H9 (cell line): ENCODE results near the gene P2RY14. TPM values are rescaled to one million over a fixed set of nuclear protein-coding genes. Genes with fewer than 3 reads are reported as not detected.
A peak's percentile ranks its signal among the peaks of the same experiment; 100 is the strongest.
"Not testable (repeated sequence)": the region's sequence is repeated elsewhere in the genome, so short reads cannot be mapped to it uniquely, and the experiment has no call there.

Source experiments
- DNase-seq: peaks from one replicate; pipeline ENCODE4 v3.0.0-alpha.2; 2017
- H2AFZ ChIP-seq: one replicate; pipeline ENCODE4 v1.6.1; 2013; ENCODE audit warnings: mild to moderate bottlenecking, low read length, control low read depth, moderate library complexity
- H2AK5ac ChIP-seq: 2 replicates; pipeline ENCODE4 v1.6.1; 2013; ENCODE audit warnings: low read length, control low read depth, mixed read lengths; ENCODE audit not compliant: insufficient read length
- H2BK120ac ChIP-seq: one replicate; pipeline ENCODE4 v1.6.1; 2013; ENCODE audit warnings: low read depth, mild to moderate bottlenecking, low read length, control low read depth, inconsistent platforms; ENCODE audit not compliant: poor library complexity, severe bottlenecking
- H2BK12ac ChIP-seq: 2 replicates; pipeline ENCODE4 v1.6.1; 2013; ENCODE audit warnings: low read length, control low read depth, mixed read lengths, low read depth; ENCODE audit not compliant: insufficient read length
- H2BK15ac ChIP-seq: 2 replicates; pipeline ENCODE4 v1.6.1; 2013; ENCODE audit warnings: low read depth, low read length, control low read depth
- H2BK20ac ChIP-seq: one replicate; pipeline ENCODE4 v1.6.1; 2013; ENCODE audit warnings: low read depth, mild to moderate bottlenecking, low read length, control low read depth, inconsistent platforms; ENCODE audit not compliant: poor library complexity, severe bottlenecking
- H2BK5ac ChIP-seq: 2 replicates; pipeline ENCODE4 v1.6.1; 2013; ENCODE audit warnings: low read length, control low read depth, mixed read lengths; ENCODE audit not compliant: insufficient read length
- H3K14ac ChIP-seq: 2 replicates; pipeline ENCODE4 v1.6.1; 2013; ENCODE audit warnings: low read length, control low read depth; ENCODE audit not compliant: insufficient read depth
- H3K18ac ChIP-seq: 2 replicates; pipeline ENCODE4 v1.6.1; 2013; ENCODE audit warnings: low read depth, mild to moderate bottlenecking, mixed read lengths, low read length, control low read depth; ENCODE audit not compliant: insufficient read length
- H3K23ac ChIP-seq: 2 replicates; pipeline ENCODE4 v1.6.1; 2013; ENCODE audit warnings: low read length, control low read depth, mixed read lengths, low read depth; ENCODE audit not compliant: insufficient read length
- H3K23me2 ChIP-seq: 2 replicates; pipeline ENCODE4 v1.6.1; 2013; ENCODE audit warnings: low read depth, mild to moderate bottlenecking, mixed read lengths, low read length, control low read depth; ENCODE audit not compliant: insufficient read length, poor library complexity, severe bottlenecking
- H3K27ac ChIP-seq: 2 replicates; pipeline ENCODE4 v1.5.1; 2013; ENCODE audit warnings: low read length, control low read depth, mixed read lengths, low read depth; ENCODE audit not compliant: insufficient read length
- H3K27me3 ChIP-seq: 2 replicates; pipeline ENCODE4 v1.6.1; 2013; ENCODE audit warnings: low read length, control low read depth, inconsistent platforms; ENCODE audit not compliant: insufficient read depth
- H3K4ac ChIP-seq: 2 replicates; pipeline ENCODE4 v1.6.1; 2013; ENCODE audit warnings: low read depth, mild to moderate bottlenecking, control low read depth, inconsistent platforms, low read length, moderate library complexity
- H3K4me1 ChIP-seq: 2 replicates; pipeline ENCODE4 v1.6.1; 2013; ENCODE audit warnings: low read length, control low read depth, inconsistent platforms; ENCODE audit not compliant: insufficient read depth
- H3K4me2 ChIP-seq: 2 replicates; pipeline ENCODE4 v1.6.1; 2013; ENCODE audit warnings: low read length, control low read depth, mixed read lengths; ENCODE audit not compliant: insufficient read length, insufficient read depth
- H3K56ac ChIP-seq: 2 replicates; pipeline ENCODE4 v1.6.1; 2013; ENCODE audit warnings: low read depth, mild to moderate bottlenecking, mixed read lengths, low read length, control low read depth; ENCODE audit not compliant: insufficient read length
- H3K79me1 ChIP-seq: 2 replicates; pipeline ENCODE4 v1.6.1; 2013; ENCODE audit warnings: low read depth, mild to moderate bottlenecking, moderate library complexity, low read length, control low read depth, inconsistent platforms; ENCODE audit not compliant: insufficient read depth, poor library complexity, severe bottlenecking
- H3K79me2 ChIP-seq: 2 replicates; pipeline ENCODE4 v1.6.1; 2013; ENCODE audit warnings: low read length, control low read depth, inconsistent platforms; ENCODE audit not compliant: insufficient read depth
- H3K9ac ChIP-seq: 2 replicates; pipeline ENCODE4 v1.6.1; 2013; ENCODE audit warnings: low read length, control low read depth, mixed read lengths; ENCODE audit not compliant: insufficient read length; ENCODE audit errors: extremely low read depth
- H3K9me3 ChIP-seq: one replicate; pipeline ENCODE4 v1.6.1; 2013; ENCODE audit warnings: low read depth, low read length, inconsistent platforms; ENCODE audit not compliant: control insufficient read depth
- H3T11ph ChIP-seq: one replicate; pipeline ENCODE4 v1.6.1; 2013; ENCODE audit warnings: mild to moderate bottlenecking, low read length, control low read depth, inconsistent platforms
- H4K20me1 ChIP-seq: one replicate; pipeline ENCODE4 v1.6.1; 2013; ENCODE audit not compliant: control insufficient read depth, insufficient read length, insufficient read depth
- H4K5ac ChIP-seq: 2 replicates; pipeline ENCODE4 v1.6.1; 2013; ENCODE audit warnings: low read depth, mild to moderate bottlenecking, mixed read lengths, low read length, control low read depth; ENCODE audit not compliant: insufficient read length
- H4K8ac ChIP-seq: replicated peaks from 2 replicates; pipeline ENCODE4 v1.6.1; 2013; ENCODE audit warnings: low read length, control low read depth, mixed read lengths, low read depth; ENCODE audit not compliant: insufficient read length
- H4K91ac ChIP-seq: 2 replicates; pipeline ENCODE4 v1.6.1; 2013; ENCODE audit warnings: low read depth, mild to moderate bottlenecking, moderate library complexity, mixed read lengths, low read length, control low read depth; ENCODE audit not compliant: insufficient read length
- H3K27ac Mint-ChIP-seq, 3 experiments: 2 replicates in 2 of 3; 3 replicates in 1 of 3; pipeline ENCODE4 v1.8.0; 2020 to 2021; ENCODE audit warnings: mixed read lengths in 3 of 3, mild to moderate bottlenecking in 1 of 3, moderate library complexity in 1 of 3
- H3K27me3 Mint-ChIP-seq: 2 replicates; pipeline ENCODE4 v1.8.0; 2021; ENCODE audit warnings: low read depth, mild to moderate bottlenecking, moderate library complexity, mixed read lengths
- H3K36me3 Mint-ChIP-seq, 3 experiments: 2 replicates in 2 of 3; 3 replicates in 1 of 3; pipeline ENCODE4 v1.8.0; 2020 to 2021; ENCODE audit warnings: low read depth in 3 of 3, mixed read lengths in 3 of 3; ENCODE audit not compliant: insufficient read depth in 1 of 3
- H3K4me1 Mint-ChIP-seq, 2 experiments: 2 replicates each; pipeline ENCODE4 v1.8.0; 2020; ENCODE audit warnings: mixed read lengths in 2 of 2
- H3K4me3 Mint-ChIP-seq, 2 experiments: 2 replicates in 1 of 2; 3 replicates in 1 of 2; pipeline ENCODE4 v1.8.0; 2020 to 2021; ENCODE audit warnings: mild to moderate bottlenecking in 2 of 2, mixed read lengths in 2 of 2, moderate library complexity in 1 of 2
- H3K9me3 Mint-ChIP-seq, 2 experiments: 2 replicates in 1 of 2; 3 replicates in 1 of 2; pipeline ENCODE4 v1.8.0; 2020; ENCODE audit warnings: mild to moderate bottlenecking in 2 of 2, mixed read lengths in 2 of 2, moderate library complexity in 1 of 2
- WGBS: extraction: QIAGEN DNeasy Blood & Tissue Kit; methylation state at CpG from one replicate; pipeline ENCODE4 v1.1.7; 2013; ENCODE audit warnings: missing lambda C conversion rate, low lambda C conversion rate, mixed read lengths; ENCODE audit not compliant: insufficient read length; ENCODE audit errors: extremely low coverage; 5-methylcytosine and 5-hydroxymethylcytosine counted together
- total RNA-seq: library from RNA; stranded (reverse); gene quantifications from 2 replicates; pipeline ENCODE4 v1.2.1, GENCODE V29; 2021
- TF ChIP-seq, protein P1 (sequence below): fragments of 200-600 bp; sonication (generic); conservative IDR thresholded peaks from 3 replicates; pipeline ENCODE4 v1.8.0; 2021; ENCODE audit warnings: antibody characterized with exemption, mild to moderate bottlenecking

The P2RY14 gene
- total RNA-seq, 1 experiment from 2014 or later, result not detected

DNA sequence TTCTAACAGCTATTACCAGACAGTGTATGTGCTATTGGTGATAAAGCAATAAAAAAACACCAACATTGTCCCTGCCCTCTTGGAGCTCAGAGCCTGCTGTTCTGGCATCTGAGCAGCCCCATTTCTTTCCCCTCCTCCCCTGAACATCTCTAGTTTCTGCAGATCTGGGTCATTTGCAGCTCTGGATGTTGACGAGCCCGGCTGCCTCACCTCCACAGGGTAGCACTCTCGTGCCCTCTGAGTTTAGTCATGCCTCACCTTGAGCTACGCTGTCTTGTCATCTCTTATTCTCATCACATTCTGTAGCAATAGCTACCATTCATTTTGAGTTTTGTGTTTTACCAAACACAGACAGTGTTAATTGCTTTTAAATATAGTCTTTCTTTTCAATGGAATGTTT, 45.4 kb downstream of the P2RY14 start:
- Mint-ChIP-seq H3K36me3 (peaks cover 5 to 6% (median 6%) of the 10 kb centered on the region in 3 experiments; a peak in 5 of 7 replicates), H3K27ac (peak overlapping the region in 2 of 3 experiments; percentile 12 to 85; a peak in 4 of 7 replicates), H3K4me1 (peaks cover 30 to 37% of the 10 kb centered on the region in 2 experiments), H3K27me3 (no peaks in the 10 kb centered on the region), H3K9me3 (peaks cover 0 to 3% of the 10 kb centered on the region in 2 experiments; a peak in 1 of 5 replicates), H3K4me3 (no peak overlapping the region)
- no peak overlapping the region for H2BK12ac ChIP-seq
- no peaks in the 10 kb centered on the region for H3K9me3 ChIP-seq
- peaks cover 7% of the 10 kb centered on the region; the same call in 1 of the 2 replicates for H3K4me1 ChIP-seq
- H2BK5ac ChIP-seq, result no peak overlapping the region
- no peak overlapping the region for H2BK15ac ChIP-seq
- TF ChIP-seq, protein P1, sequence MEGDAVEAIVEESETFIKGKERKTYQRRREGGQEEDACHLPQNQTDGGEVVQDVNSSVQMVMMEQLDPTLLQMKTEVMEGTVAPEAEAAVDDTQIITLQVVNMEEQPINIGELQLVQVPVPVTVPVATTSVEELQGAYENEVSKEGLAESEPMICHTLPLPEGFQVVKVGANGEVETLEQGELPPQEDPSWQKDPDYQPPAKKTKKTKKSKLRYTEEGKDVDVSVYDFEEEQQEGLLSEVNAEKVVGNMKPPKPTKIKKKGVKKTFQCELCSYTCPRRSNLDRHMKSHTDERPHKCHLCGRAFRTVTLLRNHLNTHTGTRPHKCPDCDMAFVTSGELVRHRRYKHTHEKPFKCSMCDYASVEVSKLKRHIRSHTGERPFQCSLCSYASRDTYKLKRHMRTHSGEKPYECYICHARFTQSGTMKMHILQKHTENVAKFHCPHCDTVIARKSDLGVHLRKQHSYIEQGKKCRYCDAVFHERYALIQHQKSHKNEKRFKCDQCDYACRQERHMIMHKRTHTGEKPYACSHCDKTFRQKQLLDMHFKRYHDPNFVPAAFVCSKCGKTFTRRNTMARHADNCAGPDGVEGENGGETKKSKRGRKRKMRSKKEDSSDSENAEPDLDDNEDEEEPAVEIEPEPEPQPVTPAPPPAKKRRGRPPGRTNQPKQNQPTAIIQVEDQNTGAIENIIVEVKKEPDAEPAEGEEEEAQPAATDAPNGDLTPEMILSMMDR, result no peak
- H3K4me2 ChIP-seq, result no peak overlapping the region
- no CpG with 5 or more reads among the region's 4 CpGs for WGBS
- no peak overlapping the region for H4K91ac ChIP-seq
- no peaks in the 10 kb centered on the region for H4K20me1 ChIP-seq
- H3K79me1 ChIP-seq, result no peaks in the 10 kb centered on the region
- H3K23ac ChIP-seq, result no peak overlapping the region
- H3K56ac ChIP-seq, result no peak overlapping the region
- H4K5ac ChIP-seq, result no peak overlapping the region
- H2AK5ac ChIP-seq, result no peak overlapping the region
- H3K27ac ChIP-seq, result no peak overlapping the region
- DNase-seq, result no peak
- no peaks in the 10 kb centered on the region for H3K27me3 ChIP-seq
- H3K9ac ChIP-seq, result no peak overlapping the region
- H4K8ac ChIP-seq, result no peak overlapping the region
- no peak overlapping the region for H2AFZ ChIP-seq
- H3T11ph ChIP-seq, result no peak overlapping the region
- H3K18ac ChIP-seq, result no peak overlapping the region
- H3K23me2 ChIP-seq, result no peaks in the 10 kb centered on the region
- H2BK20ac ChIP-seq, result no peak overlapping the region
- peak overlapping the region; percentile 29; the same call in 1 of the 2 replicates for H3K14ac ChIP-seq
- H3K79me2 ChIP-seq, result no peaks in the 10 kb centered on the region
- H2BK120ac ChIP-seq, result no peak overlapping the region
- no peak overlapping the region for H3K4ac ChIP-seq

DNA sequence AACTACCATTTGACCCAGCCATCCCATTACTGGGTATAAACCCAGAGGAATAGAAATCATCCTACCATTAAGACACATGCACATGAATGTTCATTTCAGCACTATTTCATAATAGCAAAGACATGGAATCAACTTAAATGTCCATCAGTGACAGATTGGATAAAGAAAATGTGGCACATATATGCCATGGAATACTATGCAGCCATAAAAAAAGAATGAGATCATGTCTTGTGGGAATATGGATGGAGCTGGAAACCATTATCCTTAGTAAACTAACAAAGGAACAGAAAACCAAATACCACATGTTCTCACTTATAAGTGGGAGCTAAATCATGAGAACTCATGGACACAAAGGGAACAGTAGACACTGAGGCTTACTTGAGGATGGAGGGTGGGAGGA, 45.9 kb downstream of the P2RY14 start:
- H3K9me3 ChIP-seq, DNase-seq, H4K20me1 ChIP-seq, H3K4me1 ChIP-seq, H2BK12ac ChIP-seq, H2BK120ac ChIP-seq, H3K4me2 ChIP-seq, H3K27ac Mint-ChIP-seq, H2BK20ac ChIP-seq, H3K14ac ChIP-seq, H3K9ac ChIP-seq, H2BK5ac ChIP-seq, H3K79me1 ChIP-seq, H3K36me3 Mint-ChIP-seq, H4K5ac ChIP-seq, H3K4me3 Mint-ChIP-seq, H3K23me2 ChIP-seq, H3K56ac ChIP-seq, H3K9me3 Mint-ChIP-seq, H2AFZ ChIP-seq, H4K91ac ChIP-seq, H3T11ph ChIP-seq, H3K18ac ChIP-seq, H4K8ac ChIP-seq, H3K79me2 ChIP-seq, H3K27ac ChIP-seq, H2BK15ac ChIP-seq, H3K27me3 ChIP-seq, H3K23ac ChIP-seq, H3K27me3 Mint-ChIP-seq, H2AK5ac ChIP-seq, H3K4ac ChIP-seq: not testable (repeated sequence)
- peaks cover 36 to 40% of the 10 kb centered on the region in 2 experiments for H3K4me1 Mint-ChIP-seq
